G401.6 (cell line): ENCODE measurements around the gene FBXW8.

Experiments used
- FAIRE-seq: peaks from 2 replicates; lab custom pipeline; 2012; peaks lifted over from hg19 to GRCh38; lab: Jason Lieb, UNC

The FBXW8 gene

GRCh38 chr12:116999066-116999465, 88.3 kb downstream of the FBXW8 start:
- FAIRE-seq: no peak

GRCh38 chr12:117000316-117000715, 89.6 kb downstream of the FBXW8 start:
- no peak for FAIRE-seq

GRCh38 chr12:117002051-117002817, 91.5 kb downstream of the FBXW8 start:
- FAIRE-seq: no peak

GRCh38 chr12:117003883-117004404, 93.2 kb downstream of the FBXW8 start:
- FAIRE-seq: no peak

- no peak for FAIRE-seq
These were observed 94.8 kb downstream of the FBXW8 start for GRCh38 chr12:117005417-117006046.

- FAIRE-seq: no peak
These were observed 95.6 kb downstream of the FBXW8 start for GRCh38 chr12:117006333-117006732.

- FAIRE-seq: no peak
These were observed 96.8 kb downstream of the FBXW8 start for GRCh38 chr12:117007577-117007976.

GRCh38 chr12:117009759-117010158, 99.0 kb downstream of the FBXW8 start:
- no peak for FAIRE-seq

- FAIRE-seq: no peak
These were observed 100.1 kb downstream of the FBXW8 start for GRCh38 chr12:117010693-117011451.

- no peak for FAIRE-seq
These were observed 101.4 kb downstream of the FBXW8 start for GRCh38 chr12:117011988-117012805.

GRCh38 chr12:117013726-117014125, 103.0 kb downstream of the FBXW8 start:
- FAIRE-seq: no peak

GRCh38 chr12:117014342-117014887, 103.7 kb downstream of the FBXW8 start:
- no peak for FAIRE-seq

- no peak for FAIRE-seq
These were observed 105.1 kb downstream of the FBXW8 start for GRCh38 chr12:117015811-117016210.

GRCh38 chr12:117017807-117018206, 107.1 kb downstream of the FBXW8 start:
- FAIRE-seq: no peak

GRCh38 chr12:117018276-117018675, 107.5 kb downstream of the FBXW8 start:
- FAIRE-seq: no peak

GRCh38 chr12:117018685-117019084, 107.9 kb downstream of the FBXW8 start:
- no peak for FAIRE-seq

GRCh38 chr12:117019866-117020265, 109.1 kb downstream of the FBXW8 start:
- no peak for FAIRE-seq

- FAIRE-seq: no peak
These were observed 109.9 kb downstream of the FBXW8 start for GRCh38 chr12:117020536-117021220.

- FAIRE-seq: no peak
These were observed 111.7 kb downstream of the FBXW8 start for GRCh38 chr12:117022465-117022864.

GRCh38 chr12:117023998-117024960, 113.5 kb downstream of the FBXW8 start:
- FAIRE-seq: no peak
